Stimulated activated naive B cell treated with anti-CD40 and anti-IgM and Interleukin-4, amounts not matched to agents 10 μg/mL and 1 μg/mL and 100 μg/mL, for 72 hours (primary cell): ENCODE measurements around the gene RER1.

Source experiments
- ATAC-seq, 2 donors: fragments of 150-1000 bp; cut with Tn5 transposase; replicated peaks; 2 replicates each; pipeline ENCODE4 v1.10.0; 2021; ENCODE audit warnings: moderate library complexity in 1 of 2
- DNase-seq: peaks from one replicate; pipeline ENCODE4 v3.0.0; 2021
- H3K27ac Mint-ChIP-seq: one replicate; pipeline ENCODE4 v1.8.0; 2022; ENCODE audit warnings: mild to moderate bottlenecking, mixed read lengths
- H3K27me3 Mint-ChIP-seq, 2 donors: one replicate each; pipeline ENCODE4 v1.8.0; 2022; ENCODE audit warnings: mixed read lengths in 2 of 2
- H3K36me3 Mint-ChIP-seq, 2 donors: one replicate each; pipeline ENCODE4 v1.8.0; 2022; ENCODE audit warnings: mixed read lengths in 2 of 2, mild to moderate bottlenecking in 1 of 2
- H3K4me1 Mint-ChIP-seq, 2 donors: one replicate each; pipeline ENCODE4 v1.8.0; 2022; ENCODE audit warnings: mixed read lengths in 2 of 2, mild to moderate bottlenecking in 1 of 2
- H3K4me3 Mint-ChIP-seq, 2 donors: one replicate each; pipeline ENCODE4 v1.8.0; 2022; ENCODE audit warnings: mild to moderate bottlenecking in 2 of 2, mixed read lengths in 2 of 2, moderate library complexity in 1 of 2
- H3K9me3 Mint-ChIP-seq, 2 donors: one replicate each; pipeline ENCODE4 v1.8.0; 2022; ENCODE audit warnings: mixed read lengths in 2 of 2, mild to moderate bottlenecking in 1 of 2

RER1 gene

DNA sequence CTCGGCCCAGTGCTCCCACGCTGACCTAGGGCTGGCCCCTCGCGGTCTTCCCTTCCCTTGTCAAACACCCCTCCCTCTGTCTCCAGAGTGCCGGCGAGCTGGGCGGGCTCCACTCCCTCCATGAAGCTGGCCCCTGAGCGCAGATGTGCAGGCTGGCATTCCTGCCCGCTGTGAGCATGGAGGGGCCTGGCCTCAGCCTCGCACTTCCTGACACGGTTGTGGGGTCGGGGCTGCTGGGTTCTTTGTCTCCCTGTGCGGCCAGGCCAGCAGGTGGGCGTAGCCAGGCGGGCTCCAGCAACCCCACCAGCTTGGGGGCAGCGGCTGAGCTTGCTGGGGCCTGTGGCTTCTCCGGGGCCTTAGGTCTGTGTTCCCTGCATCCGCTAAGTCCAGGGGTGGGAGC is 34.9 kb downstream of the RER1 start:
- DNase-seq (no peak), ATAC-seq (no peak)
- H3K27ac Mint-ChIP-seq: no peak overlapping the region
- peaks cover 9 to 14% of the 10 kb centered on the region in 2 donors for H3K9me3 Mint-ChIP-seq
- peaks cover 16 to 25% of the 10 kb centered on the region in 2 donors for H3K27me3 Mint-ChIP-seq
- H3K4me1 Mint-ChIP-seq: no peaks in the 10 kb centered on the region
- H3K4me3 Mint-ChIP-seq: no peak overlapping the region
- peaks cover 5 to 9% of the 10 kb centered on the region in 2 donors for H3K36me3 Mint-ChIP-seq

DNA sequence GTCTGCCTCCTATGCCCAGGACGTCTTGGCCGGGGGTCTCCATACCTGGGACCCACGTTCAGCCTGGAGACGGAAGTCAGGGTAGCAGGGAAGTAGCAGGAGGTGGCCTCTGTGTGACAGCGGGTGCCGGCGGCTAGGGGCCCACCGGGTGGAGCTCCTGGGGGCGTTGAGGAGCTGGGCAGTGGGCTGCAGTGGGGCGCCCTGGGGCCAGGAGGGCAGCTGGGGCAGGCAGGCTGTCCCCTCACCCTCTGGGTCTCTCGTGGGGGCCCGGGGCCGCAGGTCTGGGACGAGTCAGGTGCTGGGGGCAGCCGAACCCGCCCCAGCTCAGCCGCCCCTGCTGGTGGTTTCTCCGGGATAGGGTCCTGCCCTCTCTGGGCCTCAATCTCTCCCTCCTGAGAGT is 35.4 kb downstream of the RER1 start:
- H3K27ac Mint-ChIP-seq: no peak overlapping the region
- H3K4me1 Mint-ChIP-seq: no peaks in the 10 kb centered on the region
- H3K27me3 Mint-ChIP-seq: peaks cover 16 to 25% of the 10 kb centered on the region in 2 donors
- ATAC-seq (no peak), DNase-seq (no peak)
- peaks cover 9 to 14% of the 10 kb centered on the region in 2 donors for H3K9me3 Mint-ChIP-seq
- H3K36me3 Mint-ChIP-seq: peaks cover 5 to 9% of the 10 kb centered on the region in 2 donors
- no peak overlapping the region for H3K4me3 Mint-ChIP-seq

DNA sequence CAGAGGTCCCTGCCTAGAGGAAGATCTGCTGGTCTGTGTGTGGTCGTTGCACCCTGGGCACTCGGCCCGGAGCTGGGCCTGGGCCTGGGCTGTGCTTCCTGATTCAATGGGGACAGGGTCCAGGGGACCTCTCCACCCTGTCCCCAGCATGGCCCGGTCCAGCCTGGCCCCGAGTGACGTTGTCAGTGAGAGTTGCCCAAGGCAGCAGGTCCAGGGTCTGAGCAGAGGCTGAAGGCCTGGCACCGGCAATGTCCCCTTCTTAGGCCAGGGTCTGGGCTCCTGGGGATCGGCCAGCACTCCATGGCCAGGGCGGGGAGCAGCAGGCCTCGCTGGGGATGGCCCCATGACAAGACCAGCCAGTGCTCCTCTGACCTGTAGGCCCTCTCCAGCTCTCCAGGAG is 36.3 kb downstream of the RER1 start:
- Mint-ChIP-seq H3K9me3 (peaks cover 9 to 14% of the 10 kb centered on the region in 2 donors), H3K27ac (no peak overlapping the region), H3K4me3 (no peak overlapping the region), H3K4me1 (no peaks in the 10 kb centered on the region), H3K27me3 (peaks cover 16 to 25% of the 10 kb centered on the region in 2 donors), H3K36me3 (peaks cover 5 to 9% of the 10 kb centered on the region in 2 donors)
- no peak for ATAC-seq
- no peak for DNase-seq

DNA sequence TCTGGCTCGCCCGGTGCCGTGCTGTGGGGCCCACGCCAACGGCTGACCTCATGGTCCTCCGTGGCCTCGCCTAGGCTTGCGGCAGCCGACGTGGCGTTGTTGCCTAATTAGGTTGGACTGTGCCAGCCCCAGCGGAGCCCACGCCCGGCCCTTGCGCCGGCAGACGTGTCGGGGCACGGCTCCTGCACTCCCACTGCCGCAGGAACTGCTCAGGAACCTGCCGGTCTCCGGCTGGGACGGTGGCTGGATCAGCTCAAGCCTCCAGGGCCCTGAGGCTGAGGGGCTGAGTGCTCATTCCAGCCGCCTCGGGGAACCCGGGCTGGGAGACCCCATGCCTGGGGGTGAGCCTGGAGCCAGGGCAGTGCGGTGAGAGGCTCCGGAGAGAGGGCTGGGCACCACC is 36.8 kb downstream of the RER1 start:
- Mint-ChIP-seq H3K27me3 (peaks cover 16 to 25% of the 10 kb centered on the region in 2 donors), H3K4me3 (no peak overlapping the region), H3K36me3 (peaks cover 5 to 9% of the 10 kb centered on the region in 2 donors), H3K4me1 (no peaks in the 10 kb centered on the region), H3K27ac (no peak overlapping the region), H3K9me3 (peaks cover 9 to 10% of the 10 kb centered on the region in 2 donors)
- DNase-seq (no peak), ATAC-seq (no peak)

DNA sequence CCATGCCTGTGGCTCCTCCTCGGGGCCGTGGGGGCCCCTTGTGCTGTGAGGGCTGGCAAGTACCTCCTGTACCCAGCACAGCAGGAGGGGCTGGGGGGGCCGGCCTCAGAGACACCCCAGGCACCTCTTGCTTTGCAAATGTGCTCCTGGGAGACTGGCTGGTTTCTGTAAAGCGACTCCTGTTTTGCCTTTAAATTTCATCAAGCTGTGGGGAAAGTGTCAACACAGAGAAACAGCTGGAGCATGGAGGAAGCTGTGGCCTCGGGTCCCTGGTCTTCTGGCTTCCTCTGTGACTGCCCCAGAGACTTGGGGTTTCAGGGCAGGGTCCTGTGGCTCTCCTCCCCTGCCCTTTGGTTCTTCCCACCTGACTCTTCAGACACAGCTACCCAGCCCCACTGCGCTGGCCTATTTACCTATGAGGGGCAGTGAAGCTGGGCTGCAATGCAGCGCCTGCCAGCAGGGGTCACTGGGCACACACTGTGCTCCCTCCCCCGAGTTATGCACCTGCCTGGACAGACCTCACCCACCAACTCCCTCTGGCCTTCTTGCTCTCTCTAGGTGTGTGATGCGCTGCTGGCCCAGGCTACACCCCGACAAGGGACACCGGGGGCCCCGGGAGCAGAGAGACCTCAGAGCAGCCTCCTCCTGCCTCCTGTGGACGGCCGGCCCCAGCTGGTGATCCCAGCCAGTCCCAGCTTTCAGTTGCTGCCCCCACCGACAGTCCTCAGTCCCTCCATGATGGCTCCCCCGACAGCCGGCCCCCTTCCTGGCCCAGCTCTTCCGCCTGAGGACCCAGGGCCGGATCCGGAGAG is 38.3 kb downstream of the RER1 start:
- Mint-ChIP-seq H3K36me3 (peaks cover 5 to 9% of the 10 kb centered on the region in 2 donors), H3K9me3 (peaks cover 9 to 10% of the 10 kb centered on the region in 2 donors), H3K4me3 (no peak overlapping the region), H3K27ac (no peak overlapping the region), H3K27me3 (peaks cover 16 to 29% of the 10 kb centered on the region in 2 donors), H3K4me1 (no peaks in the 10 kb centered on the region)
- peak in 1 of 2 donors; percentile 54 for ATAC-seq
- DNase-seq: no peak

DNA sequence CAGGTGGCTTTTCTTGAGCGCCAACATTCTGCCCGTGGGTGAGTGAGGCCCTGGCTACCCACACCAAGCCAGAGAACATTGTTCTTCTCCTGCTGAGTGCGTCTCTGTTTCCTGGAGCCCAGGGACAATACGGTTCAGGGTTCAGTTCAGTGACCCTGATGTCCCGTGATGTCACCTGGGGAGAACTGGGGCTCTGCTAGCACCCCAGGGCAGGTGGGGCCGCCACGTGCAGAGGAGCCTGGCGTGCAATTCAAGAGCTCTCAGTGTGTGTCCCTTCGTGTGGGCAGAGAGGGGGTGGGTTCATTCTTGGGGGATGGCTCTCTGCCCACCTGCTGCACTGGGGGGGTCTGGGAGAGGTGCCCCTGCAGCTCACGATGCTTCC is 38.9 kb downstream of the RER1 start:
- no peak overlapping the region for H3K27ac Mint-ChIP-seq
- no peak for DNase-seq
- no peak for ATAC-seq
- peaks cover 20 to 35% of the 10 kb centered on the region in 2 donors for H3K27me3 Mint-ChIP-seq
- H3K9me3 Mint-ChIP-seq: peaks cover 9 to 10% of the 10 kb centered on the region in 2 donors
- H3K4me3 Mint-ChIP-seq: no peak overlapping the region
- peaks cover 5 to 9% of the 10 kb centered on the region in 2 donors for H3K36me3 Mint-ChIP-seq
- no peaks in the 10 kb centered on the region for H3K4me1 Mint-ChIP-seq

DNA sequence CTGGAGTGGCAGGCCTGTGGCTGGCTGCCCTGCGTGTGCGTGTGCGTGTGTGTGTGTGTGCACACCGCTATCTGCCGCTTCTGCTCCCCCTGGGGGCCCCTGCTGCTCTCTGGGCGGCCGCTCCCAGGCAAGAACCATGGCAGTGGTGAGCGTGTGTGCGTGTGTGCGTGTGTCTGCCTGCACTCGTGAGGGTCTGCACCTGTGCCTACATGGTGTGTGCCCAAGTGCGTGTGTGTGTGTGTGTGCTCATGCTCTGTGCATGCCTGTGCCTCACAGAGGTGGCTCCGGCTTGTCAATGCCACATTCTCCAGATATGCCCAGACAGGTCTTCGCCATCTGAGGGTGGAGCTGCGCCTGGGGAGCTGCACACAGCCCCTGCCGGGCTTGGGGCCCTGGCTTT is 39.5 kb downstream of the RER1 start:
- Mint-ChIP-seq H3K4me1 (no peaks in the 10 kb centered on the region), H3K27ac (no peak overlapping the region), H3K9me3 (peaks cover 9 to 10% of the 10 kb centered on the region in 2 donors), H3K27me3 (peaks cover 20 to 36% of the 10 kb centered on the region in 2 donors), H3K4me3 (no peak overlapping the region), H3K36me3 (peaks cover 5 to 9% of the 10 kb centered on the region in 2 donors)
- DNase-seq (no peak), ATAC-seq (no peak)

DNA sequence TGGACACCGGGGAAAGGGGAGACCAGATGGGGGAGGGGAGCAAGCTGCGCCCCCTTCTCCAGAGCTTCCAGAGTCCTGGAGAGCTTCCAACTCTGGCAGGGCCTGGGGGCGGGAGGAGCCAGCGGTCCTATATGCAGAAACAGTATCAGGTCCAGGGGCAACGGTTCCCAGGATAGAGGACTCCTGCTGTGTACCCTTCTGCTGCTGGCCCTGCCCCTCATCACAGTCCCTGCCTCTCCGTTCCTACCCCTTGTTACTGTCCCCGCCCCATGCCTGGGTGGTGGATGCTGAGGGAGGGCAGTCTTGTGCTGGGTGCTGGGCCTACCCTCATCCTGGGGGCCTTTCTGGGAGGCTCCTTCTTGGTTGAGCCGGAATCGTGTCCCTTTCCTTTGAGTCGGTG is 39.9 kb downstream of the RER1 start:
- DNase-seq (no peak), ATAC-seq (no peak)
- Mint-ChIP-seq H3K9me3 (peaks cover 9 to 10% of the 10 kb centered on the region in 2 donors), H3K27ac (no peak overlapping the region), H3K4me1 (no peaks in the 10 kb centered on the region), H3K27me3 (peaks cover 20 to 36% of the 10 kb centered on the region in 2 donors), H3K36me3 (peaks cover 5 to 9% of the 10 kb centered on the region in 2 donors), H3K4me3 (no peak overlapping the region)

DNA sequence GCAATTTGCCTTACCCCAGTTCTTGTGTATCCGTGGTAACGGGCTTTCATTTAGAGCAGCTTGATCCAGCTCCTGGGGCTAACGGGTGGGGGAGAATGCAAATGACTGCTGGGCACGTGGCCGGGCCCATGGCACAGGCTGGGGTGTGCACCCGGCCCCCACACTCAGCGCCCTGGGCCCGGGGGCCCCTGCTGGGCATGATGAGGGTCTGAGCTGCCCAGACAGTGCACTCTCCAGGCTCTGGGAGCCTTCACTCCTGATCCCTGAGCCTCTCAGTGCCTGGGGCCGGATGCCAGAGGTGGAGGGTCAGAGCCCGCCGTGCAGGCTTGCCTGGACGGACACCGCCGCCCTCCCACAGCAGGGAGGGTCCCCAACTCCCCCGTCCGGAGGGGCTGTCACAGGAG is 40.8 kb downstream of the RER1 start:
- H3K4me1 Mint-ChIP-seq: no peaks in the 10 kb centered on the region

DNA sequence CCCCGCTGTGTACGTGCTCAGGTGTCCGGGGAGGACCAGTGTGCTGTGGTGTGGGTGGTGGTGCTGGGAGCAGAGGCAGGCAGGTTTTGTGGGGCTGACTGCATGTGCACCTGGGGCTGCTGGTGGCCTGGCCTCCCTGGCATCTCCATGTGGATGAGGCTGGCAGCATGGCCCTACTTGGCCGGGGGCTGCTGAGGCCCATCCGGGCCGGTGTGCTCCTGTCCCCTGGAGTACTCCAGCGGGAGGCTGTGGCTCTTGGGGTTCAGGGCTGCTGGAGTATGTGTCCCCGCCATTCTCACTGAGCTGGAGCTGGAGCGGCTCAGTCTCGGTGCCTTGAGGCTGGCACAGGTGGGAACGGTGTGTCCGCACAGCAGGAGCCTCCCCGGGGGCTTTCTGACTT is 41.6 kb downstream of the RER1 start:
- no peak overlapping the region for H3K27ac Mint-ChIP-seq
- H3K4me3 Mint-ChIP-seq: no peak overlapping the region
- no peaks in the 10 kb centered on the region for H3K4me1 Mint-ChIP-seq
- peaks cover 9 to 10% of the 10 kb centered on the region in 2 donors for H3K9me3 Mint-ChIP-seq
- DNase-seq (no peak), ATAC-seq (no peak)
- peaks cover 5 to 9% of the 10 kb centered on the region in 2 donors for H3K36me3 Mint-ChIP-seq
- H3K27me3 Mint-ChIP-seq: peaks cover 24 to 47% of the 10 kb centered on the region in 2 donors

More for the DNA sequence above, 40.8 kb downstream of the RER1 start:
- DNase-seq (no peak), ATAC-seq (no peak)
- no peak overlapping the region for H3K4me3 Mint-ChIP-seq
- H3K9me3 Mint-ChIP-seq: peaks cover 9 to 10% of the 10 kb centered on the region in 2 donors
- peaks cover 5 to 9% of the 10 kb centered on the region in 2 donors for H3K36me3 Mint-ChIP-seq
- H3K27ac Mint-ChIP-seq: no peak overlapping the region
- peaks cover 22 to 40% of the 10 kb centered on the region in 2 donors for H3K27me3 Mint-ChIP-seq

DNA sequence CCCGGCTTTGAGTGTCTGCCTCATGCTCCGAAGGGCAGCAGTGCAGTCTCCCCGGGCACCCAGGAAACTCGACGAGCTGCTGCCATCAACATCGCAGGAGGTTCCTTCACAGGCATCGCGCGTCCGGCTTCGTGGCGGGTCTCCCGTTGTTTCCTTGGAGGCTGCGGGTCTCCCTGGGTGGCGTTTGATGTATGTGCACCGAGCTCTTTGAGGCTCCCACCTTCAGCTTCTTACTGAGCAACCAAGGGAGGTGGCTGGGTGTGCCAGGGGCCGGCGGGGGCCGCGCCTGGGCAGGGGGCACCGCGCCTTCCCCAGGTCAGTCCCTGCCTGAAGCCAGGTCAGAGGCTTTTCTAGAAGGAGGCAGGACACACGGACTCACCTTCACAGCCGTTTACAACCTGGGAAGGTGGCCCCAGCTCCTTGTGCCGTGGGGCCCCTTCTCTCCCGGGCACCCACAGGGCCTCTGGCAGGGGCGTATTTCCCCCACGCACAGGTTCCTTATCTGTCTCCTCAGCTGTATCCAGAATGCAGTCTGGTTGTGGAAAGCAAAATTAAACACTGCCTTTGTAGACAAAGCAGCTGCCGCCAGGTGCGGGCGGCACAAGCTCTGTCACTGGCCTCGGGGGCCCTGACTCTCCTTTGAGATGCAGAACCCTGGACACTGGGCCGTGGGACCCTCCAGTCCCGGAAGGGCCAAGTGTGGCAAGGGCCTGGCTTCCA is 42.5 kb downstream of the RER1 start:
- Mint-ChIP-seq H3K4me3 (no peak overlapping the region), H3K9me3 (peaks cover 9 to 10% of the 10 kb centered on the region in 2 donors), H3K27ac (no peak overlapping the region), H3K27me3 (peaks cover 22 to 52% of the 10 kb centered on the region in 2 donors), H3K4me1 (no peaks in the 10 kb centered on the region), H3K36me3 (peaks cover 5 to 9% of the 10 kb centered on the region in 2 donors)
- no peak for DNase-seq
- no peak for ATAC-seq

DNA sequence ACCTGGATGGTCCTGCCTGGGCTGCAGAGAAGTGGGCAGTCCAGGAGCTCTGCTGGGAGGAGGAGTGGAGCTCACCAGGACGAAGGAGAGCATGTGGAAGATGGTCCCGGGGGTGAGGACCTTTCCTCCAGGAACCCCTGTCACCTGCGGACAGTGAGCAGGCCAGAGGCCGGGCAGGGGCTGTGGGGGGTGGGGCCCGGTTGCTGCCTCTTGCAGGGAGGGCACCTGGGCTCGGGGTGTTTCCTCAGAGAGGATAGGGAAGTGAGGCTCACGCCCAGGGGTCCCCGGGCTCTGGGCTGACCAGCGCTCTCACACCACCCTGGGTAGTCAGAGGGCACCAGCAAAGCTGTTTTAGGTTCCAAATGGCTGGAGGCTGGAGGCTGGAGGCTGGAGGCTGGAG is 43.5 kb downstream of the RER1 start:
- Mint-ChIP-seq H3K4me3 (no peak overlapping the region), H3K27ac (no peak overlapping the region), H3K9me3 (peaks cover 2 to 3% of the 10 kb centered on the region in 2 donors), H3K36me3 (peaks cover 0 to 3% of the 10 kb centered on the region in 2 donors), H3K4me1 (peaks cover 0 to 2% of the 10 kb centered on the region in 2 donors), H3K27me3 (peaks cover 16 to 50% of the 10 kb centered on the region in 2 donors)
- ATAC-seq (no peak), DNase-seq (no peak)

DNA sequence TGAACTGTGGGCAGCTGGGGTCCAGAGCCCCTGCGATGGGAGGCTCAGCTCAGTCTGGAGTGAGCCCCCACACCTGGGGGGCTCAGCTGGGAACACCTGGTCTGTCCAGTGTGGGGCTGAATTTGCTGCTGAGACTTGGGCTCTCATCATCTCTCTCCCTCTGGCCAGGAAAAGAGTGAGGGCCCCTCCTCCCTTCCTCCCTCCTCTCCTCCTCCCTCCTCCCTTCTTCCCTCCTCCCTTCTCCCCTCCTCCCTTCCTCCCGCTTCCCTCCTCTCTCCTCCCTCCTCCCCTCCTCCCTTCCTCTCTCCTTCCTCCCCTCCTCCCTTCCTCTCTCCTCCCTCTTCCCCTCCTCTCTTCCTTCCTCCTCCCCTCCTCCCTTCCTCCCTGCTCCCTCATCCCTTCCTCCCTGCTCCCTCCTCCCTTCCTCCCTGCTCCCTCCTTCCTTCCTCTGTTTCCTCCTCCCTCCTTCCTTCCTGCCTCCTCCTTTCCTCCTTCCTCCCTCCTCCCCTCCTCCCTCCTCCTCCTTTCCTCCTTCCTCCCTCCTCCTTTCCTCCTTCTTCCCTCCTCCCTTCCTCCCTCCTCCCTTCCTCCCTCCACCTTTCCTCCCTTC is 44.2 kb downstream of the RER1 start:
- peaks cover 8 to 44% of the 10 kb centered on the region in 2 donors for H3K27me3 Mint-ChIP-seq
- H3K4me1 Mint-ChIP-seq: peaks cover 0 to 2% of the 10 kb centered on the region in 2 donors
- H3K9me3 Mint-ChIP-seq: no peaks in the 10 kb centered on the region
- no peak overlapping the region for H3K4me3 Mint-ChIP-seq
- ATAC-seq (no peak), DNase-seq (no peak)
- no peaks in the 10 kb centered on the region for H3K36me3 Mint-ChIP-seq
- H3K27ac Mint-ChIP-seq: no peak overlapping the region

DNA sequence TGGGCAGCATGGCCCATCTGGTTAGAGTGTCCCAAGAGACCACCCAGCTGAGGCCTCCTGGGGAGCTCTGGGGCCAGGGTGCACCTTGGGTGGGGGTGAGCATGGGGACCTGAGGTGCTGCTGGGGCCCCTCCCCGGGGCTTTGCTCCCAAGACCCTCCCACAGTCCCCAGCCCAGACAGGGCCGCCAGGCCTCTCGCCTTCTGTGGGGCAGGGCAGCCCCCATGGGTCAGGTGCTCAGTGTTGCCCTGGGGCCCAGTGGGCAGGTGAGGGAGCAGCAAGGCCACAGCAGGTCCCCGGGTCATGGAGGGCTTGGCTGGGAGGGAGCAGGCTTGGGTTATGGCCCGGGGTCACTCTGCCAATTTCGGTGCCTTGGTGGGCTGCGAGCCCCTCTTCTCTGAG is 45.2 kb downstream of the RER1 start:
- Mint-ChIP-seq H3K4me3 (no peak overlapping the region), H3K9me3 (no peaks in the 10 kb centered on the region), H3K4me1 (peaks cover 0 to 2% of the 10 kb centered on the region in 2 donors), H3K27me3 (peaks cover 8 to 48% of the 10 kb centered on the region in 2 donors), H3K27ac (no peak overlapping the region), H3K36me3 (no peaks in the 10 kb centered on the region)
- DNase-seq (no peak), ATAC-seq (no peak)
